CD4-positive, alpha-beta T cell (primary cell): ENCODE data around the gene C9orf72. TPM values are rescaled to one million over a fixed set of nuclear protein-coding genes. Genes with fewer than 3 reads are reported as not detected.

Experiments used
- ATAC-seq: fragments of 200-7000 bp; cut with Tn5 transposase; one replicate; pipeline ENCODE4 v1.10.0; 2022; ENCODE audit warnings: mild to moderate bottlenecking; ENCODE audit not compliant: poor library complexity
- CTCF ChIA-PET: fragments of 350-600 bp; sonication (Branson Sonifier 250); formaldehyde crosslinking; loops from one replicate; lab custom pipeline; 2021; ENCODE audit warnings: antibody characterized with exemption, inconsistent platforms; lab: Charles Lee
- POLR2A ChIA-PET: fragments of 350-600 bp; sonication (Branson Sonifier 250); formaldehyde crosslinking; loops from one replicate; lab custom pipeline; 2021; ENCODE audit warnings: antibody characterized with exemption, inconsistent platforms; lab: Charles Lee
- DNase-seq, 14 experiments: peaks; one replicate each; pipeline ENCODE4 v3.0.0-alpha.2; 2013 to 2020; ENCODE audit warnings: mixed read lengths in 2 of 14
- H3K27ac ChIP-seq, 2 donors: one replicate each; pipeline versions ENCODE4 v1.5.1 to v1.7.0; 2013; ENCODE audit warnings: low read length in 2 of 2, low read depth in 1 of 2, mild to moderate bottlenecking in 1 of 2
- H3K27me3 ChIP-seq, 2 experiments: 1 replicate in 1 of 2; 2 replicates in 1 of 2; pipeline versions ENCODE4 v1.6.1 to v1.7.0; 2013; ENCODE audit warnings: low read length in 2 of 2, control low read depth in 1 of 2, mild to moderate bottlenecking in 1 of 2, moderate library complexity in 1 of 2; ENCODE audit not compliant: insufficient read depth in 2 of 2, control insufficient read depth in 1 of 2
- H3K36me3 ChIP-seq: one replicate; pipeline ENCODE4 v1.6.1; 2013; ENCODE audit warnings: low read length, control low read depth; ENCODE audit not compliant: insufficient read depth
- H3K4me1 ChIP-seq: one replicate; pipeline ENCODE4 v1.6.1; 2013; ENCODE audit warnings: low read length, control low read depth; ENCODE audit not compliant: insufficient read depth
- H3K4me3 ChIP-seq: one replicate; pipeline ENCODE4 v1.5.1; 2013; ENCODE audit warnings: mild to moderate bottlenecking, low read length, moderate library complexity
- H3K9me3 ChIP-seq, 2 experiments: 1 replicate in 1 of 2; 2 replicates in 1 of 2; pipeline versions ENCODE4 v1.6.1 to v1.7.0; 2013; ENCODE audit warnings: low read length in 2 of 2, mild to moderate bottlenecking in 2 of 2, control low read depth in 1 of 2, moderate library complexity in 1 of 2; ENCODE audit not compliant: control insufficient read depth in 1 of 2, insufficient read depth in 1 of 2
- H3K27ac Mint-ChIP-seq: one replicate; pipeline ENCODE4 v1.8.0; 2020; ENCODE audit warnings: mixed read lengths
- H3K27me3 Mint-ChIP-seq: one replicate; pipeline ENCODE4 v1.8.0; 2021; ENCODE audit warnings: mixed read lengths
- H3K36me3 Mint-ChIP-seq: one replicate; pipeline ENCODE4 v1.8.0; 2021; ENCODE audit warnings: low read depth, mixed read lengths
- H3K4me1 Mint-ChIP-seq: one replicate; pipeline ENCODE4 v1.8.0; 2021; ENCODE audit warnings: low read depth, mixed read lengths
- H3K4me3 Mint-ChIP-seq: one replicate; pipeline ENCODE4 v1.8.0; 2020; ENCODE audit warnings: mild to moderate bottlenecking, mixed read lengths
- H3K9me3 Mint-ChIP-seq: one replicate; pipeline ENCODE4 v1.8.0; 2020; ENCODE audit warnings: mixed read lengths
- intact Hi-C, 2 experiments: fragments of 100-400 bp; cut with DNase I in 1 of 2; cut with micrococcal nuclease in 1 of 2; formaldehyde crosslinking; loops; one replicate each; pipeline versions ENCODE4 v1.15.1 to v1.9.0; 2023 to 2025; cut with DNase I, micrococcal nuclease
- total RNA-seq, 174 experiments: library from RNA in 2 of 174; stranded (reverse) in 2 of 174; gene quantifications; one replicate each; pipeline ENCODE4 v1.2.3 and lab custom pipeline; 2021 to 2026
- TF ChIP-seq, protein P1 (sequence below): fragments of 200-600 bp; IDR thresholded peaks from one replicate; pipeline ENCODE4 v1.8.0; 2022; ENCODE audit warnings: antibody characterized with exemption, mild to moderate bottlenecking

C9orf72 gene
- total RNA-seq, 2 experiments from 2014 or later, result 36.9 to 39.2 TPM

DNA sequence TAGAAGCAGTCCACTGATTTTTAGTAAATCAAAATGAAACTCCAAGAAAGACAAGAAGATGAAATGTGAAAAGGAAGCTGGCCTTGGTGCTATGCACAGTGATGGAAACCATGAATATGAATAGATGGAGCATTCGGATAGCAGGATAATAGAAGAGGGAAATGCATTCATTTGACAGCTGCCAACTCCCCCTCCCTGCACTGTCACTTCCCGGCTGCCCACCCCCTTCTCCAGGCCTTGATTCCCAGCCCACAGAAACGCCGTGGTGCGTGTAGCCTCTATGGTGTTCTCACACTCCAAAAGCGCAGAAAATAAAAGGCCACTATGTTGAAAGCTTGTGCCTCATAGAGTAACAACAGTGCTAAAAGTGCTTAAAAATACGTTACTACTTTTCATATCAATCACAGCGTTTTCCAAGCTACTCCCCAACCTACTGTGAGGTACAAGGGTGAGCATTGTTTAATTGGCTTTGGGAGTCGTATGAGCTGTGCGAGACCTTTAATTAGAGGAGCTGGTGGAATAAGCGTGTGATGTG is 75.3 kb downstream of the C9orf72 start:
- Mint-ChIP-seq H3K27me3 (no peaks in the 10 kb centered on the region), H3K4me3 (no peak overlapping the region), H3K9me3 (no peaks in the 10 kb centered on the region), H3K4me1 (no peaks in the 10 kb centered on the region), H3K27ac (no peak overlapping the region), H3K36me3 (peaks cover 2% of the 10 kb centered on the region)
- Histone ChIP-seq H3K27me3 (no peaks in the 10 kb centered on the region), H3K36me3 (no peaks in the 10 kb centered on the region), H3K4me3 (no peak overlapping the region), H3K9me3 (peaks cover 0 to 4% of the 10 kb centered on the region in 2 experiments), H3K4me1 (no peaks in the 10 kb centered on the region), H3K27ac (no peak overlapping the region)
- TF ChIP-seq, protein P1, sequence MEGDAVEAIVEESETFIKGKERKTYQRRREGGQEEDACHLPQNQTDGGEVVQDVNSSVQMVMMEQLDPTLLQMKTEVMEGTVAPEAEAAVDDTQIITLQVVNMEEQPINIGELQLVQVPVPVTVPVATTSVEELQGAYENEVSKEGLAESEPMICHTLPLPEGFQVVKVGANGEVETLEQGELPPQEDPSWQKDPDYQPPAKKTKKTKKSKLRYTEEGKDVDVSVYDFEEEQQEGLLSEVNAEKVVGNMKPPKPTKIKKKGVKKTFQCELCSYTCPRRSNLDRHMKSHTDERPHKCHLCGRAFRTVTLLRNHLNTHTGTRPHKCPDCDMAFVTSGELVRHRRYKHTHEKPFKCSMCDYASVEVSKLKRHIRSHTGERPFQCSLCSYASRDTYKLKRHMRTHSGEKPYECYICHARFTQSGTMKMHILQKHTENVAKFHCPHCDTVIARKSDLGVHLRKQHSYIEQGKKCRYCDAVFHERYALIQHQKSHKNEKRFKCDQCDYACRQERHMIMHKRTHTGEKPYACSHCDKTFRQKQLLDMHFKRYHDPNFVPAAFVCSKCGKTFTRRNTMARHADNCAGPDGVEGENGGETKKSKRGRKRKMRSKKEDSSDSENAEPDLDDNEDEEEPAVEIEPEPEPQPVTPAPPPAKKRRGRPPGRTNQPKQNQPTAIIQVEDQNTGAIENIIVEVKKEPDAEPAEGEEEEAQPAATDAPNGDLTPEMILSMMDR, result no peak
- ChIA-PET POLR2A (no interaction called here), CTCF (no interaction called here)
- DNase-seq (no peak), ATAC-seq (no peak)
- intact Hi-C loops, result loop anchor here in 1 of 2 experiments (10.0 kb wide), 1 partner anchor 73 kb away; no protein-coding TSS in a partner anchor

Other genes with a start within 250 kb of the C9orf72 start
- gene IFNK, start 49.2 kb downstream of the C9orf72 start, total RNA-seq, result not detected
- under 1 TPM; 0.25 to 0.30 TPM for gene MOB3B, start 43.7 kb downstream of the C9orf72 start, total RNA-seq